NCI-H2029 (cell line): ENCODE results near the gene NSUN5.
"Not testable (repeated sequence)": the region's sequence is repeated elsewhere in the genome, so short reads cannot be mapped to it uniquely, and the experiment has no call there.

ENCODE experiments used
- DNase-seq: peaks from one replicate; lab custom pipeline; 2025; lab: John Stamatoyannopoulos, UW

The NSUN5 gene

GRCh38 chr7:73308665-73309214 is at the start of gene NSUN5:
Gene NSUN5, minus strand, starts transcription at chr7:73308826. Its CDS starts 36 bp downstream, at chr7:73308790.
- DNase-seq: peak; percentile 83

GRCh38 chr7:73356159-73356558 is 47.5 kb upstream of the NSUN5 start:
- DNase-seq: no peak

DNA sequence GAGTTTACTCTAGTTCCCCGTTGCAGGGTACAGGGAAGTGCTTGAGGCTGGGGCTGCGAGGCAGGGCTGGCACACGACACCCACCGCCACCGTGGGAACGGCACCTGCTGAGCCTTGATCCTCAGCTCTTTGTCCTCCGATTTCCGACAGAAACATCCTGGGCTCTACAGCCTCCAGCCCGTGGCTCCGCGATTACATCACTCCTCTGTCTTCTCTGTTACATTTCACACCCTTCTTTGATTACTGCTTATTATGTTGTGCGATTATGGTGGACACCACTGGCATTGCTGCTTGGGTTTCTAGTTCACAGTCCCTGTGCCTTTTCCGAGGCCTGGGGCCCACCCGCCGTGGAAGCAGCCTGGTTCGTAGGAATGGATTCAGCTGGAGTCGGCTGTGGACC is 46.2 kb upstream of the NSUN5 start:
- no peak for DNase-seq

DNA sequence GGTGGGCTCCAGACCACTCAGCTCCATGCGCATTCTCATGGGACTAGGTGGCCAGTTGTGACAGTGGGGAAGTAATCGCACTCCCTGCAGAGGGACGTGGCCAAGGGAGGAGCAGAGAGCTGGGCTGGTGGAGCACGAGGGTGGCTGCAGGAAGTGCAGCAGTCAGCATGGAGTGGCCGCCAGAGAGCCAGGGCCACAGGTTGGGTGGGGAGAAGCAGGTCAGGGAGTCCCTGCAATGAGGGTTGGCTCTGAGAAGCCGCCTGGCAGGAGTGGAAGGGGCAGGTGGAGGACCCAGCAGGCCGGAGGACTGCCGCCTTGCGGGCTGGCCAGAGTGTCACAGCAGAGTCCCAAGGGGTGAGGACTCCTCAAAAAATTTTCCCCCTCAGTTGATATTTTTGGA is 45.6 kb upstream of the NSUN5 start:
- DNase-seq: no peak

- peak; percentile 66 for DNase-seq
Measured at GRCh38 chr7:73353243-73353642, 44.6 kb upstream of the NSUN5 start.

GRCh38 chr7:73352784-73353183 is 44.2 kb upstream of the NSUN5 start:
- no peak for DNase-seq

- DNase-seq: no peak
Measured at GRCh38 chr7:73351447-73352167, 43.0 kb upstream of the NSUN5 start.

GRCh38 chr7:73350306-73351068 is 41.9 kb upstream of the NSUN5 start:
- no peak for DNase-seq

DNA sequence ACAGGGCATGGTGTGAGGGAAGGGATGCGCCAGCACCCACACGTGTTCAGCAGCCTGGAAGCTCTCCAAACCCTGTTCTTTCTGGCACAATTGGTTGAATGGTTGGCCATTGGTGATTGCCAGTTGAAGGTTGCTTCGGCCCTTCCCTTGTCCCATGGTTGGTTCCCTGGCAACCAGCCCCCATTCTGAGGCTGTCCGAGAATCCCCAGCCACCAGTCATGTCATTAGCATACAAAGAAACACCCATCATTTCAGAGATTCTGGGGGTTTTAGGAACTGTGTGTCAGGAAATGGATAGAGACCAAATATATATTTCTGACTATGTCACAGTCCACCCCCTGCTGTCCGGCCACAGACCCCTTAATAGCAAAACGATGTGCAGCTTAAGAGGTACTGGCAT is 41.1 kb upstream of the NSUN5 start:
- DNase-seq: no peak

- no peak for DNase-seq
Measured at GRCh38 chr7:73345951-73346350, 37.3 kb upstream of the NSUN5 start.

- no peak for DNase-seq
Measured at GRCh38 chr7:73345538-73345937, 36.9 kb upstream of the NSUN5 start.

GRCh38 chr7:73343671-73344380 is 35.2 kb upstream of the NSUN5 start:
- no peak for DNase-seq

- no peak for DNase-seq
Measured at GRCh38 chr7:73342645-73343044, 34.0 kb upstream of the NSUN5 start.

DNA sequence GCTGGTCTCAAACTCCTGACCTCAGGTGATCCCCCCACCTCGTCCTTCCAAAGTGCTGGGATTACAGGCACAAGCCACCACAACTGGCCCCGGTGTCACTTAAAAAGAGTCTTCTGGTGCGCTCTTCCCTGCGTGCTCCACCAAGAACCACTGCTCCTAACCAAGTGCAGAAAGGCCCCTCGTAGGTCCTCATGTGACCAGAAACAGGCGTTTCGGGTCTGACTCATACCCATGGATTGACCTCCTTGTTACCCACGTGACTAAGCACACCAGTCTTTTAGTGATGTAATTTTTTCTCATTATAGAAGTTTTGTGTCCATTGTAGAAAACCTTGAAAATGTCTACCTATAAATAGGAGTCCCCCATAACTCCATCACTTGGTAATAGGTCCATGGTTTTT is 33.3 kb upstream of the NSUN5 start:
- DNase-seq: no peak

DNA sequence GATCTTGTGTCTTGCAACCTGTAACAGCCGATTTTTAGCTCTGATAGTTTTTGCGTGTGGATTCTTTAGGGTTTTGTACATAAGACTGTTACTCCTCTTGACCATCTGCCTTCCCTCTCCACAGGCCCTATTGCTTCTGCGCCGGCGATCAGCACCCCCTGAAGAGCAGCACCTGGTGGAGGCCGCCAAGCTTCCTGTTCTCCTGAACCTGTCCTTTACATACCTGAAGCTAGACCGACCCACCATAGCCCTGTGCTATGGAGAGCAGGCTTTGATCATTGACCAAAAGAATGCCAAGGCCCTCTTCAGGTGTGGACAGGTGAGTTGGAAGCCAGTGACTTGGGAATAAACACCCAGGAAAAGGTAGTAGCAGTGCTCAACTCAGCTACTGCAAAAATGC is 31.9 kb upstream of the NSUN5 start:
- DNase-seq: no peak

DNA sequence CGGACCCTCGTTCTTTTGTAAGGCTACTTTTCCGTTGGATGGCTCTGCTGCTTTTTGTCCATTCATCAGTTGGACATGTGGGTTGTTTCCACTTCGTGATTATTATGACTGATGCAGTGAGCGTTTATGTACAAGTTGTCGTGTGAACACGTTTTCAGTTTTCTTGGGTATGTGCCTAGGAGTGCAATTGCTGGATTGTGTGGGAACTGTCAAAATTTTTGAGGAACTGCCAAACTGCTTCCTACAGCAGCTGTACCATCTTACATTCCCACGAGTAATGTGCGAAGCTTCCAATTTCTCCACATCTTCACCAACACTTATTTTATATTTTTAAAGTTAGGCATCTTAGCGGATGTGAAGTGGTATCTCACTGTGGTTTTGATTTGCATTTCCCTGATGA is 29.7 kb upstream of the NSUN5 start:
- no peak for DNase-seq

DNA sequence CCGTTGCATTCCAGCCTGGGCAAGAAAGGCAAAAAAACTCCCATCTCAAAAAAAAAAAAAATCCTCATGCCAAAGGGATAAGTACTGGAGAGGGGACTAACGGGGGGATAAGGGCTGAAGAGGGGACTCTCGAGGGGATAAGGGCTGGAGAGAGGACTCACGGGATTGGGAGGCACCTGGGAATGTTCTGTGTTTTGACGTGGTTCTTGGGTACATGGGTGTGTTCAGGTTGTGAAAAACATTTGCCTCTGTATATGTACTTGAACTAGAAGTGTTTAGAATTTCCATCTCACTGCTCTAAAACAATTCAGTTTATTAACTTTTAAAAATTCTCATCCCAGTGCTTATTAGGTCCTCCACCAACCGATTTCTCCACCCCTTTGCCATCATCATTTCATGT is 23.8 kb upstream of the NSUN5 start:
- DNase-seq: no peak

DNA sequence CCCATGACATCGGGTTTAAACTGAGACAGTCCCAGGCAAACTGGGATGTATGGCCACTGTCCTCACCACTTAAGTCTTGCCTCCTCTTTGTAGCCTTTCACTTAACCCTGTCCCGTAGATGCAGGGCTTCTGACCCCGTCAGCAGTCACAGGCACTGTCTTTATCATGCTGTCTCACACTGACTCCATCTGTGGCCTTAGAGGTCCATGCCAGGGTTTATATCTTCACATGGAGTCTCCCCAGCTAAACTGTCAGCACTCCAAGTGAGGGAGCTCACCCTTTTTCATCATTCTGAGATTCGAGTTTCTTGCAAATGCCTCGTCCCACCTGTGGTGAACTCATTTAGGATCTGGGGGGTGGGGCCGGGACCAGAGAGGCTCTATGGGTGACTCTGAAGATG is 22.1 kb upstream of the NSUN5 start:
- no peak for DNase-seq

GRCh38 chr7:73329861-73330581 is 21.4 kb upstream of the NSUN5 start:
- no peak for DNase-seq

DNA sequence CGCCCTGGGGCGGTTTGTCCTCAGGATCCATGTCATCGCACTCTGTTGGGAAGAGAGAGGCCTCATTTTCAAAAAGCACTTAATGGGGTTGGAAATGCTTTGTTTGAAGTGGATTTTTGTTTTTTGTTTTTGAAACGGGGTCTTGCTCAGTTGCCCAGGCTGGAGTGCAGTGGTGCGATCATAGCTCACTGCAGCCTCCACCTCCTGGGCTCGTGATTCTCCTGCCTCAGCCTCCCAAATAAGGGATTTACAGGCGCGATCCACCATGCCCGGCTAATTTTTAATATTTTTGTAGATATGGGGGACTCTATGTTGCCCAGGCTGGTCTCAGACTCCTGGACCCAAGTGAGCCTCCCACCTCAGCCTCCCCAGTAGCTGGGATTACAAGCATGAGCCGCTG is 20.1 kb upstream of the NSUN5 start:
- no peak for DNase-seq

DNA sequence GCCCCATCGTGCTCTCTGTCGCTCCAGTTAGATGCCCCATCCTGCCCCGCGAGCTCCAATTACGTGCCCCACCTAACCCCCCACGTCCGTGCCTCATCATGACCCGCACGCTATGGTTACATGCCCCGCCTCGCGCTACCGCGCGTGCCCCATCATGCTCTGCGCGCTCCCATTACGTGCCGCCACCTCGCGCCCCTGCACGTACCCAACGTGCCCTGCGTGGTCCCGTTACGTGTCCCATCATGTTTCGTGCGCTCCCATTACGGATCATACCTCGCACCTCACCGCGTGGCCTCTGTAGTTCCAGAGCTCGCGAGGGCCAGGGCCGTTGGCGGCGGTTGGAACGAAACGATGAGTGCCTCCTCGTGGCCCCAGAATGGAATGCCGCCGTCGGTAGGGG is 19.3 kb upstream of the NSUN5 start, which contains the start of the genes FKBP6 and TRIM50:
Gene FKBP6 (plus strand): TSS at position 240 of the 400 bp plus-strand sequence. CDS start 268 bp downstream, outside the sequence.
Gene TRIM50 (minus strand): TSS at position 161 of the 400 bp plus-strand sequence. CDS start 3,295 bp downstream, outside the sequence.
- not testable (repeated sequence) for DNase-seq

DNA sequence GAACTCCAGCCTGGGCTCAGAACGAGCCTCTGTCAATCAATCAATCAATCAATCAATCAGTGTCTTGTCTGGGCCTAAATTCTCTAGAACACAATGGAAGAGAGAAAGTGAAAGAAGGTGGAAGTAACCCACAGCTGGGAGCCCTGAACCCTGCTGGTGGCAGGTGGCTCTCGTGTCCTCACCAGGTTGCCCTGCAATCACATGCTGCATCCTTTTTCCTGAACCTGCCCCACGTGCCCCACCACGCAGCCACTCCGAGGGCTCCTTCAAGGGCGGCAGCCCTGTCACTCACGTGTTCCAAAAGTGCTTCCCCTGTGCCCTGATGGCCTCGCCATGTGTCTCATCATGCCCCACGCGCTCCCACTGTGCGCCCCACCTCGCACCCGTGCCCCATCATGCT is 18.8 kb upstream of the NSUN5 start:
- DNase-seq: not testable (repeated sequence)
